T-helper 2 cell treated with Interferon-gamma antibody and Interleukin-4, amounts not matched to agents 100 ng/mL and 5 ng/mL, for 36 hours (primary cell): ENCODE data around the gene NKAIN2. TPM values are rescaled to one million over a fixed set of nuclear protein-coding genes. Genes with fewer than 3 reads are reported as not detected.

ENCODE experiments used
- intact Hi-C: fragments of 100-400 bp; cut with micrococcal nuclease; formaldehyde crosslinking; loops from one replicate; pipeline ENCODE4 v1.15.1; 2023
- total RNA-seq: library from RNA; stranded (reverse); gene quantifications from 2 replicates; pipeline ENCODE4 v1.2.3, GENCODE V29; 2022

The NKAIN2 gene
- total RNA-seq, 1 donor from 2014 or later: not detected

GRCh38 chr6:124022641-124023040 is 219.0 kb downstream of the NKAIN2 start:
- intact Hi-C loops: no loop called here

DNA sequence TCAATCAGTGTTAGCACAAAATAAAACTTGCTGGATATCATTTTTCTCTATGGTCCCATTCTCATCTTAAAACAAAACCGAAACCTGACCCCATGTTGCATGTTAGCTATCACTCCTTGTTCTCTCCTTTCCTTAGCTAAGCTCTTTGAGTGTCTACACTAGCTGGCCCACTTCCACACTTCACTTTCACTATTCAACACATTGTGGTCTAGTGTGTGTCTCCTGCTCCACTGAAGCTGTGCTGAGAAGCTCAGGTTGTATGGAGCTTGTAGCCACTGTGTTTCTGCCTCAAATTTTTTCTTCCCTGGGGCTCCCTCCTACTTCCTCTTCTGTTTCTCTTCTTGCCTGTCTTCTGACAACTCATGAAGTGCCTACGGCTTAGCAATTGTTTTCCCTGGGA is 223.0 kb downstream of the NKAIN2 start:
- intact Hi-C loops: no loop called here

DNA sequence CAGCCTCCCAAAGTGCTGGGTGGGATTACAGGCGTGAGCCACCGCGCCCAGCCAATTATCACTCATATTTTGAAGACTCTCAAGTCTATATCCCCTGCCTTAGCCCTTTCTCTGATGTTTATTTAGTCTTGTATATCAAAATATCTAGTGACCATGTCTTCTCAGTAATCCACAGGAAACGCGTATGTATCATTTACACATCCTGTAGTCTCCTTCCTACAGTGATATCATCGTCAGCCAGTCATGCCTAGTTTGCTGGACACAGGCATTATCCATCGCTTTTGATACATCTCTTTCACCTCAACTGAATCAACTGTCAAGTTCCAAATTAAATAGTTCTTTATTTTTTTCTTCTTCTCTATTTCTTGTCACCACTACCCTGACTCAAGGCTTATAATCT is 223.7 kb downstream of the NKAIN2 start:
- intact Hi-C loops: no loop called here

DNA sequence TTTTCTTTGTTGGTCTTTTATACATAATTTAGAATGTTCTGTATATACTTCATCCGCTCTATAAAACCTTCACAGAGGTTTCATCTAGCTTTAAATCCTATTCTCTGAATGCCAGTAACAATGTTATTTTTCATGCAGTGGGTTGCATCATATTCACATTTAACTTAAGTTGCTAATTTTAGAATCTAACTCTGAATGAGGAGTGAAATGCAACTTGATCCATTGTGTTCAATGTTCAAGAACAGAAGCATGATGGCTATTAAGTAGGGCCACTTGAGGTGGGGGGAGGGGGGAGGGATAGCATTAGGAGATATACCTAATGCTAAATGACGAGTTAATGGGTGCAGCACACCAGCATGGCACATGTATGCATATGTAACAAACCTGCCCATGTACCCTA is 224.5 kb downstream of the NKAIN2 start:
- intact Hi-C loops: no loop called here

GRCh38 chr6:124029567-124029966 is 225.9 kb downstream of the NKAIN2 start:
- intact Hi-C loops: no loop called here

DNA sequence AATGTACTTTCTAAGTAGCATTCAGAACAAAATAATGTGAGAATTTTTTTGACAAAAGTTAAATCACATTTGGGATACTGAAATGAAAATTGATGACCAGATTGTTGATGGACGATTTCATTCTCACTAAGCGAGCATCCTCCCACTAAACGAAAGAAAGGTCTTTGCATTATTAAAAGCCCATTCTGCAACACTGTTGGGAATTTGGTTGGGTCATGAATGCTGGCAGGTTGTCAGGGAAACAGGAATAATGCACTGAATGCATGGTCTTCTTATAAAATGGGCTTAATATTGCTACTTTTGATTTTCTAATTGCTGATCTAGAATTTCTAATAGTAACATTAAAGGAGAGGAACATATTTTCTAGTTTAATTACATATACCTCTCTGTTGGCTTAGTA is 229.8 kb downstream of the NKAIN2 start:
- intact Hi-C loops: no loop called here

DNA sequence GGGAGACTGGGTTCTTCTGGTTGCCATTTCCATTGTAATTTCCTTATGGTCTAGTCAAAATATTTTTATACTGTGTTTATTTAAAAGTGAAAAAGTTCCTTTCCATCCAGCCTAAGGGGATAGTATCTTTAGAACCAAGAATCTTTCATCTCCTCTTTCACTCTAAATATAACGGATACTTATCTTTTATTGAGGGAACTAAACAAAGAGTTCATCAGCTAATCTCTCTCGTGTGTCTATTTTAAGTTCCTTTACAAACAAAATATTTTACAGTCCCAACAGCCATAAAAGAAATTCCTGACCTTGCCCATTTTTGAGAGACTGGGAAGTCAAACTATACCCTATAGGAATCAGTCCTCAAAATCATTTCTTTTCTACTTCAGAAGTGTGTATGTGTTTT is 232.7 kb downstream of the NKAIN2 start:
- intact Hi-C loops: no loop called here

DNA sequence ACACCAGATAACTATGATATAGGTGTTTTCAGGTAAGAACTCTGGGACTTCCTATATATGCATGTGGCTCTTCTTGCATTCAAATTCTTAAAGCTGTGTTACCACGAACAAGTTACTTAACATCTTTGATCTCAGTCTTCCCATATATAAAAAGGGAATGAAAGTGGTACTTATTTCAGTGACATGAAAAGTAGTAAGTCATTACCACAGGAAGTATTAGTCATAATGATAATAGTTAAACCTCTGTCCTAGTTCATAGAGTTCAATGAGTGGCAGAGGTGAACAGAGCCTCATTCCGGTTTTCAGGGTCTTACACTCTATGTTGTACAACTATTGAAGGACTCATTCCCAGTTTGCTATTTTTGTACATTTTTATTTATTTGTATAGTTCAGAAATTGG is 237.0 kb downstream of the NKAIN2 start:
- intact Hi-C loops: no loop called here

DNA sequence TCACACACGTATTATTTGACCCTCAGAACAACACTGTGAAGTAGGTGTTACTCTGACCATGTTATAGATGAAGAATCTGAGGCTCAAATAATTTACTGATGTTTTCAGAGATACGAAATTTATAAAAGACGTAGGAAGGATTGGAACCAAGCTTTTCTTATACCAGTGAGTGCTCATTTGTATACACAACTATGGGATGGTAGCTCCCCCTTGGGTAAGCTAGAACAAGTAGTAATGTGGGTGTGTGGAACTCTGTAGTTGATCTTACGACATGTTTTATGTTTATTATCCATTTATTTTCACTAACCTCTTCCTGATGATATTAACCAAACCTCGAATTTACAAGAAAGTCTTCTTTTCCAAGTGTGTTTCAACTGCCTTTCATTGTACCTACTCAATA is 248.5 kb downstream of the NKAIN2 start:
- intact Hi-C loops: no loop called here

DNA sequence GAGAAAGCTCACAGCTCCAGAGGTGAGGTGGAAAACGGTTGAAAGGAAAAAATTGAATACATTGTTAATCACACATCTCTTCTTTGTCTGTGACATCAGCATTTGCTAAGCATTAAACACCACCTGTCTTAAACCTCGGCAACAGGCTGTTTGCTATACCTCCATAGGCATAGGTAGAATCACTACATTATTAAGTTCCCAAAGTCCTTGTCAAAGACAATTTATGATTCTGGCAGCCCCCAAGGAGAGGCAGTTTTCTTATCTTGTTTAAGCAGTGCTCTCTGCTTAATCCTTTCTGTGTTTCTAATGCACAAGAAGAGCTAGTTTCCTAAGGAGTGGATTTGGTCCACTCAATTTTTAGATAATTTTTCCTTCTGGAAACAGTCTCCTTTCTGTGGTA is 249.7 kb downstream of the NKAIN2 start:
- intact Hi-C loops: no loop called here

DNA sequence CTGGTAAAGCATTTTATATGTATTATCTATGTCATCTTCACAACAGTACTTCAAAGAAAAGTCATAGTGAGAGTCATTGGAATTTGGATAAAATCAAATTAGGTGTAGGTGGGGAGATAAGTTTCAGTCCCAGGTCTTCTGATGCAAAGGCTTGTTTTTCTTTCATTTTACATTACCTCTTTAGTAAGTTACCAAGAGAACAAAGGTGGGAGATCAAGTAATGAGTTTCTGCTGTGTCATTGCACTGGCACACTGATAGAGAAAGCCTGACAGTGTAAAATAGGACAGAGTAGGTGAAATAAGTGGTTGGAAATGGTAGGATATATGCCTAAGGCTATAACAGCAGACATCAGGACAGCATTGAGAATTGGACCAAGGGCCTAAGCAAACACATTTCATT is 250.4 kb downstream of the NKAIN2 start:
- intact Hi-C loops: loop anchor here (1.0 kb wide), 1 partner anchor 10 kb away; no protein-coding TSS in a partner anchor

- intact Hi-C loops: no loop called here
Observed at GRCh38 chr6:124055395-124055794, 251.7 kb downstream of the NKAIN2 start.

DNA sequence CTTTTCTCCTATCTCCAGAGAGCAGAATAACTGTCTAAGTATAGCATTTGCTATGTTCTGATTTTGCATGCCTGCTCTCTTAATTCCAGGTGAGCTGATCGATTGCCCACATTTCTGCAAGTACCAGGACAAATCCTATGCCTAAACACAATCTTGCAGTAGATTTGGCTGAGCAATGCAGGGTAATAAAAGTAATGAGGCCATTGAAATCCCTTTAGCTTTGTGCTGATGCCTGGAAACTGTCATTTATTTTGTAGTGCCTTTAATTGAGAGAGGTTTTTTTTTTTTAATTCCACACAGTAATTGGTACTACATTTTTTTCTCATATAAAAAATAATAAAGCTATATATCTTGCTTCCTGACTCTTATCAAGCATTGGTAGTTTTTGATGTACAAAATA is 252.3 kb downstream of the NKAIN2 start:
- intact Hi-C loops: no loop called here

- intact Hi-C loops: no loop called here
Observed at GRCh38 chr6:124056407-124057334, 253.0 kb downstream of the NKAIN2 start.

GRCh38 chr6:124057461-124057860 is 253.8 kb downstream of the NKAIN2 start:
- intact Hi-C loops: no loop called here

GRCh38 chr6:124064317-124065113 is 260.9 kb downstream of the NKAIN2 start:
- intact Hi-C loops: loop anchor here (1.0 kb wide), 1 partner anchor 10 kb away; no protein-coding TSS in a partner anchor

GRCh38 chr6:124066269-124066668 is 262.6 kb downstream of the NKAIN2 start:
- intact Hi-C loops: no loop called here

GRCh38 chr6:124066946-124067552 is 263.4 kb downstream of the NKAIN2 start:
- intact Hi-C loops: no loop called here

- intact Hi-C loops: no loop called here
Observed at GRCh38 chr6:124069230-124069950, 265.7 kb downstream of the NKAIN2 start.

DNA sequence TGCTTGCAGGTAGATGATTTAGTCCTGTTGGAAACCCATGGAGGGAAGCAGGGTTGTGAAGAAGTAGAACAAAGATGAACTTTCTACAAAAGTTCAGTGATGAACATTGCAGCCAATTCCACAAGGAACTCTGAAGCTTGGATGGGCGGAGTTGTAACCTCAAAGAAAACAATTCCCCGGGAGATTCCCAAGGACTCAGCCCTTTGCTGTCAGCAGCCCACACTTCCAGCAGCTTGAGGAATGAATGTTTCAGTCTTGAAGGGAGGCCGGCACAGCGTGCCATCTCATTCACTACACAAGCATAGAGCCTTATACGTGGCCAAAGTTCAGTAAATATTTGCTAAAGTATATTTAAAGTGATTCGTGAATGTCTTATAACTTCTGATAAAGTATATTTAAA is 269.4 kb downstream of the NKAIN2 start:
- intact Hi-C loops: no loop called here
